SK-N-SH (cell line): ENCODE data around the gene DIMT1. TPM values are rescaled to one million over a fixed set of nuclear protein-coding genes. Genes with fewer than 3 reads are reported as not detected.

ENCODE experiments used
- polyA plus RNA-seq, 3 experiments: library from polyadenylated mRNA; depleted of rRNA; stranded (reverse); fragments of >200 nt; gene quantifications; 2 replicates each; pipeline ENCODE4 v1.2.3, GENCODE V29; 2012
- small RNA-seq, 7 experiments: library from RNA; depleted of rRNA; stranded (forward); fragments of <200 nt; gene quantifications; one replicate each; pipeline ENCODE3, GENCODE V24; 2012

DIMT1 gene
- polyA plus RNA-seq, 1 of the 3 experiments (the other 2 are of a cell fraction), result 29.5 TPM

Small RNAs within 50 kb of the gene (small RNA-seq; reads per million reads assigned to genes)
- 0 to 0.06 (median 0) reads per million in 7 experiments for gene RNU6-661P

Other genes starting within 250 kb of the DIMT1 start
- gene KIF2A, start 97.7 kb downstream of the DIMT1 start, polyA plus RNA-seq (2012; rRNA removed), result 14.3 and 16.1 TPM in 2 replicates
- gene IPO11, start 8.9 kb upstream of the DIMT1 start, polyA plus RNA-seq (2012; rRNA removed), result 8.1 and 13.3 TPM in 2 replicates
- 0.08 and 0.37 TPM in 2 replicates for gene LRRC70, start 174.9 kb upstream of the DIMT1 start, polyA plus RNA-seq (2012; rRNA removed)